ENCODE data around the gene ZFP69B.

- TF ChIP-seq CTCF (IDR thresholded peaks at IDR 0.05 in 8 of 11, conservative IDR thresholded peaks at IDR 0.05 in 3 of 11) (no peak), POLR2AphosphoS5 (IDR thresholded peaks at IDR 0.05) (no peak), POLR2A (IDR thresholded peaks at IDR 0.05) (no peak)
Measured at GRCh38 chr1:40462956-40463590, 12.8 kb downstream of the ZFP69B start.
